ENCODE results near the gene PDE4DIP.
"Not testable (repeated sequence)": the region's sequence is repeated elsewhere in the genome, so short reads cannot be mapped to it uniquely, and the experiment has no call there.

DNA sequence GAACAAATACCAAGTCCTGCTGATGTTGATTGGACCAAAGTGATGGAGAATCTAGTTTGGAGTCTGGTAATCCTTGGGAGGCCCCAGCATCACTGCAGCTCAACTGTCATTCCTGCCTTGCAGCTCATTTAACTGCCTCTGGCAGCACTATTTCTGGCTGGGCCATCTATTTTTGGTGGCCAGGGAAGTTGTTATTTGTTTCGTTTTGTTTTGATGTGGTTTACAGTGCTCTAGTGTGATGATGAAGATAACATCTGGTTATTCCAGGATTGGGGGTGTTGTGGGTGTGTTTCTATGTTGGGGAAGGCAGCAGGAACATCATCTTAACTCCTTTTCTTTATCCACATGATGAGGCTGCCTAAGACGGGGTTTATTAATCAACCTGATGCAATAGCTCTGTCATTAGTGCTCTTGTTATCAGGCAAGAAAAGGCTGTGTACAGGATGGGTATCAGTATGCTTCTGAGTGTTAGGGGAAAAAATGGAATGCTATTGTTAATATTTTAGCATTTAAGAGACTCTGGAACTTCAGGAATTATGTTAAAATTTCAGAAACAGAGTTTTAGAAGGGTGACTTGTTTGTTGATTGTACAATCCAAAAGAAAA is 35.7 kb downstream of the PDE4DIP start:
- TF ChIP-seq, protein P1, sequence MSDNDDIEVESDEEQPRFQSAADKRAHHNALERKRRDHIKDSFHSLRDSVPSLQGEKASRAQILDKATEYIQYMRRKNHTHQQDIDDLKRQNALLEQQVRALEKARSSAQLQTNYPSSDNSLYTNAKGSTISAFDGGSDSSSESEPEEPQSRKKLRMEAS (IDR thresholded peaks at IDR 0.05): not testable (repeated sequence)
- TF ChIP-seq, protein P2, sequence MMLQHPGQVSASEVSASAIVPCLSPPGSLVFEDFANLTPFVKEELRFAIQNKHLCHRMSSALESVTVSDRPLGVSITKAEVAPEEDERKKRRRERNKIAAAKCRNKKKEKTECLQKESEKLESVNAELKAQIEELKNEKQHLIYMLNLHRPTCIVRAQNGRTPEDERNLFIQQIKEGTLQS (IDR thresholded peaks at IDR 0.05): not testable (repeated sequence)
- TF ChIP-seq ZBTB33 (IDR thresholded peaks at IDR 0.05); RAD21 (IDR thresholded peaks at IDR 0.05); YY1 (IDR thresholded peaks at IDR 0.05); TAF1 (conservative IDR thresholded peaks at IDR 0.05); SP1 (IDR thresholded peaks at IDR 0.05): not testable (repeated sequence)
- TF ChIP-seq, protein P3, sequence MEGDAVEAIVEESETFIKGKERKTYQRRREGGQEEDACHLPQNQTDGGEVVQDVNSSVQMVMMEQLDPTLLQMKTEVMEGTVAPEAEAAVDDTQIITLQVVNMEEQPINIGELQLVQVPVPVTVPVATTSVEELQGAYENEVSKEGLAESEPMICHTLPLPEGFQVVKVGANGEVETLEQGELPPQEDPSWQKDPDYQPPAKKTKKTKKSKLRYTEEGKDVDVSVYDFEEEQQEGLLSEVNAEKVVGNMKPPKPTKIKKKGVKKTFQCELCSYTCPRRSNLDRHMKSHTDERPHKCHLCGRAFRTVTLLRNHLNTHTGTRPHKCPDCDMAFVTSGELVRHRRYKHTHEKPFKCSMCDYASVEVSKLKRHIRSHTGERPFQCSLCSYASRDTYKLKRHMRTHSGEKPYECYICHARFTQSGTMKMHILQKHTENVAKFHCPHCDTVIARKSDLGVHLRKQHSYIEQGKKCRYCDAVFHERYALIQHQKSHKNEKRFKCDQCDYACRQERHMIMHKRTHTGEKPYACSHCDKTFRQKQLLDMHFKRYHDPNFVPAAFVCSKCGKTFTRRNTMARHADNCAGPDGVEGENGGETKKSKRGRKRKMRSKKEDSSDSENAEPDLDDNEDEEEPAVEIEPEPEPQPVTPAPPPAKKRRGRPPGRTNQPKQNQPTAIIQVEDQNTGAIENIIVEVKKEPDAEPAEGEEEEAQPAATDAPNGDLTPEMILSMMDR (IDR thresholded peaks at IDR 0.05; ENCODE audit: low read depth, low read length, missing input control): not testable (repeated sequence)

Data from liver (tissue), 3 donors.